GM23248 (cell line): ENCODE data around the gene HIC1. TPM values are rescaled to one million over a fixed set of nuclear protein-coding genes. Genes with fewer than 3 reads are reported as not detected.

Experiments used
- DNase-seq: peaks from one replicate; pipeline ENCODE4 v3.0.0-alpha.2; 2015
- H2AFZ ChIP-seq: fragments of 200-600 bp; sonication (generic); 2 replicates; pipeline ENCODE4 v1.6.1; 2016; ENCODE audit warnings: antibody characterized with exemption
- H3F3A ChIP-seq: fragments of 200-600 bp; sonication (generic); 2 replicates; pipeline ENCODE4 v1.6.1; 2016; ENCODE audit warnings: mild to moderate bottlenecking, antibody characterized with exemption, mixed run types; ENCODE audit not compliant: insufficient read depth
- H3K27ac ChIP-seq: fragments of 200-600 bp; sonication (generic); 2 replicates; pipeline ENCODE4 v1.5.1; 2016; ENCODE audit warnings: mild to moderate bottlenecking
- H3K27me3 ChIP-seq: fragments of 200-600 bp; sonication (generic); replicated peaks from 2 replicates; pipeline ENCODE4 v1.6.1; 2016; ENCODE audit warnings: mild to moderate bottlenecking; ENCODE audit not compliant: insufficient read depth
- H3K36me3 ChIP-seq: fragments of 200-600 bp; sonication (generic); 2 replicates; pipeline ENCODE4 v1.6.1; 2016; ENCODE audit warnings: low read depth, mild to moderate bottlenecking
- H3K4me1 ChIP-seq: fragments of 200-600 bp; sonication (generic); 2 replicates; pipeline ENCODE4 v1.6.1; 2016; ENCODE audit warnings: mild to moderate bottlenecking; ENCODE audit not compliant: insufficient read depth
- H3K4me2 ChIP-seq: fragments of 200-600 bp; sonication (generic); one replicate; pipeline ENCODE4 v1.6.1; 2016; ENCODE audit warnings: mild to moderate bottlenecking; ENCODE audit not compliant: unreplicated experiment
- H3K4me3 ChIP-seq: fragments of 200-600 bp; sonication (generic); 2 replicates; pipeline ENCODE4 v1.5.1; 2016; ENCODE audit warnings: mild to moderate bottlenecking
- H3K79me2 ChIP-seq: fragments of 200-600 bp; sonication (generic); 2 replicates; pipeline ENCODE4 v1.6.1; 2016; ENCODE audit warnings: mild to moderate bottlenecking; ENCODE audit not compliant: insufficient read depth
- H3K9ac ChIP-seq: fragments of 200-600 bp; sonication (generic); 2 replicates; pipeline ENCODE4 v1.6.1; 2016; ENCODE audit warnings: mild to moderate bottlenecking
- H3K9me2 ChIP-seq: fragments of 200-600 bp; sonication (generic); 2 replicates; pipeline ENCODE4 v1.6.1; 2016; ENCODE audit warnings: mixed run types, mild to moderate bottlenecking, moderate library complexity; ENCODE audit not compliant: insufficient read depth
- H3K9me3 ChIP-seq: fragments of 200-600 bp; sonication (generic); one replicate; pipeline ENCODE4 v1.6.1; 2017; ENCODE audit warnings: low read depth
- H4K20me1 ChIP-seq: fragments of 200-600 bp; sonication (generic); 2 replicates; pipeline ENCODE4 v1.6.0; 2016; ENCODE audit not compliant: insufficient read depth
- EZH2 ChIP-seq: fragments of 200-600 bp; sonication (generic); IDR thresholded peaks from 2 replicates; pipeline ENCODE4 v1.6.1; 2018; ENCODE audit warnings: antibody characterized with exemption, mild to moderate bottlenecking; ENCODE audit not compliant: insufficient read depth, poor library complexity, severe bottlenecking
- EZH2phosphoT487 ChIP-seq: fragments of 200-600 bp; sonication (generic); IDR thresholded peaks from 2 replicates; pipeline ENCODE4 v1.6.1; 2018; ENCODE audit warnings: antibody characterized with exemption, moderate library complexity, mild to moderate bottlenecking, low read depth; ENCODE audit not compliant: insufficient read depth
- WGBS, 2 experiments: methylation state at CpG; one replicate each; pipeline ENCODE4 v1.1.6; 2015 to 2017; ENCODE audit warnings: low lambda C conversion rate in 2 of 2, low coverage in 1 of 2; ENCODE audit errors: missing lambda C conversion rate in 2 of 2; 5-methylcytosine and 5-hydroxymethylcytosine counted together
- in situ Hi-C: fragments of 300-500 bp; cut with MboI; formaldehyde crosslinking; loops from 2 replicates; pipeline ENCODE4 v1.15.0; 2020
- polyA plus RNA-seq: library from polyadenylated mRNA; unstranded; fragments of >200 nt; fragmentation: Nextera tagmentation; extraction: Ambion mirVana; gene quantifications from 2 replicates; pipeline ENCODE4 v1.2.1, GENCODE V29; 2016
- total RNA-seq: library from RNA; depleted of rRNA; stranded (reverse); fragments of >200 nt; shearing (Covaris generic); gene quantifications from 2 replicates; pipeline ENCODE4 v1.2.3, GENCODE V29; 2014

HIC1 gene
- total and polyA plus RNA-seq, 2 experiments from 2014 or later: 1.6 to 35.0 TPM

DNA sequence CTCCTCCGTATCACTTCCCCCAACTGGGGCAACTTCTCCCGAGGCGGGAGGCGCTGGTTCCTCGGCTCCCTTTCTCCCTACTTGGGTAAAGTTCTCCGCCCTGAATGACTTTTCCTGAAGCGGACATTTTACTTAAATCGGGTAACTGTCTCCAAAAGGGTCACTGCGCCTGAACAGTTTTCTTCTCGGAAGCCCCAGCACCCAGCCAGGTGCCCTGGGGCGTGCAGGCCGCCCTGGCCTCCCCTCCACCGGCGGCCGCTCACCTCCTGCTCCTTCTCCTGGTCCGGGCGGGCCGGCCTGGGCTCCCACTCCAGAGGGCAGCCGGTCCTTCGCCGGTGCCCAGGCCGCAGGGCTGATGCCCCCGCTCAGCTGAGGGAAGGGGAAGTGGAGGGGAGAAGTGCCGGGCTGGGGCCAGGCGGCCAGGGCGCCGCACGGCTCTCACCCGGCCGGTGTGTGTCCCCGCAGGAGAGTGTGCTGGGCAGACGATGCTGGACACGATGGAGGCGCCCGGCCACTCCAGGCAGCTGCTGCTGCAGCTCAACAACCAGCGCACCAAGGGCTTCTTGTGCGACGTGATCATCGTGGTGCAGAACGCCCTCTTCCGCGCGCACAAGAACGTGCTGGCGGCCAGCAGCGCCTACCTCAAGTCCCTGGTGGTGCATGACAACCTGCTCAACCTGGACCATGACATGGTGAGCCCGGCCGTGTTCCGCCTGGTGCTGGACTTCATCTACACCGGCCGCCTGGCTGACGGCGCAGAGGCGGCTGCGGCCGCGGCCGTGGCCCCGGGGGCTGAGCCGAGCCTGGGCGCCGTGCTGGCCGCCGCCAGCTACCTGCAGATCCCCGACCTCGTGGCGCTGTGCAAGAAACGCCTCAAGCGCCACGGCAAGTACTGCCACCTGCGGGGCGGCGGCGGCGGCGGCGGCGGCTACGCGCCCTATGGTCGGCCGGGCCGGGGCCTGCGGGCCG is 1.6 kb downstream of the HIC1 start:
- H3K9me2 ChIP-seq: no peaks in the 10 kb centered on the region
- peak overlapping the region; percentile 86 for H3K4me2 ChIP-seq
- H3K9ac ChIP-seq: peak overlapping the region; percentile 91
- no peaks in the 10 kb centered on the region for H4K20me1 ChIP-seq
- no peaks in the 10 kb centered on the region for H3K9me3 ChIP-seq
- peaks cover 46% of the 10 kb centered on the region for H3K79me2 ChIP-seq
- peaks cover 2% of the 10 kb centered on the region; the same call in 1 of the 2 replicates for H3F3A ChIP-seq
- TF ChIP-seq EZH2 (no peak), EZH2phosphoT487 (no peak)
- H2AFZ ChIP-seq: no peak overlapping the region
- no peaks in the 10 kb centered on the region for H3K27me3 ChIP-seq
- H3K27ac ChIP-seq: peak overlapping the region; percentile 81
- DNase-seq: peak; percentile 71
- H3K4me1 ChIP-seq: no peaks in the 10 kb centered on the region
- 42 to 50% methylated on average over 75 to 84 of the region's 85 CpGs for WGBS, 2 experiments
- H3K36me3 ChIP-seq: no peaks in the 10 kb centered on the region; the same call in 1 of the 2 replicates
- H3K4me3 ChIP-seq: peak overlapping the region; percentile 79
- in situ Hi-C loops: no loop called here

DNA sequence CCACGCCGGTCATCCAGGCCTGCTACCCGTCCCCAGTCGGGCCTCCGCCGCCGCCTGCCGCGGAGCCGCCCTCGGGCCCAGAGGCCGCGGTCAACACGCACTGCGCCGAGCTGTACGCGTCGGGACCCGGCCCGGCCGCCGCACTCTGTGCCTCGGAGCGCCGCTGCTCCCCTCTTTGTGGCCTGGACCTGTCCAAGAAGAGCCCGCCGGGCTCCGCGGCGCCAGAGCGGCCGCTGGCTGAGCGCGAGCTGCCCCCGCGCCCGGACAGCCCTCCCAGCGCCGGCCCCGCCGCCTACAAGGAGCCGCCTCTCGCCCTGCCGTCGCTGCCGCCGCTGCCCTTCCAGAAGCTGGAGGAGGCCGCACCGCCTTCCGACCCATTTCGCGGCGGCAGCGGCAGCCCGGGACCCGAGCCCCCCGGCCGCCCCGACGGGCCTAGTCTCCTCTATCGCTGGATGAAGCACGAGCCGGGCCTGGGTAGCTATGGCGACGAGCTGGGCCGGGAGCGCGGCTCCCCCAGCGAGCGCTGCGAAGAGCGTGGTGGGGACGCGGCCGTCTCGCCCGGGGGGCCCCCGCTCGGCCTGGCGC is 2.4 kb downstream of the HIC1 start:
- no peak overlapping the region; the same call in 1 of the 2 replicates for H3K27ac ChIP-seq
- in situ Hi-C loops: no loop called here

DNA sequence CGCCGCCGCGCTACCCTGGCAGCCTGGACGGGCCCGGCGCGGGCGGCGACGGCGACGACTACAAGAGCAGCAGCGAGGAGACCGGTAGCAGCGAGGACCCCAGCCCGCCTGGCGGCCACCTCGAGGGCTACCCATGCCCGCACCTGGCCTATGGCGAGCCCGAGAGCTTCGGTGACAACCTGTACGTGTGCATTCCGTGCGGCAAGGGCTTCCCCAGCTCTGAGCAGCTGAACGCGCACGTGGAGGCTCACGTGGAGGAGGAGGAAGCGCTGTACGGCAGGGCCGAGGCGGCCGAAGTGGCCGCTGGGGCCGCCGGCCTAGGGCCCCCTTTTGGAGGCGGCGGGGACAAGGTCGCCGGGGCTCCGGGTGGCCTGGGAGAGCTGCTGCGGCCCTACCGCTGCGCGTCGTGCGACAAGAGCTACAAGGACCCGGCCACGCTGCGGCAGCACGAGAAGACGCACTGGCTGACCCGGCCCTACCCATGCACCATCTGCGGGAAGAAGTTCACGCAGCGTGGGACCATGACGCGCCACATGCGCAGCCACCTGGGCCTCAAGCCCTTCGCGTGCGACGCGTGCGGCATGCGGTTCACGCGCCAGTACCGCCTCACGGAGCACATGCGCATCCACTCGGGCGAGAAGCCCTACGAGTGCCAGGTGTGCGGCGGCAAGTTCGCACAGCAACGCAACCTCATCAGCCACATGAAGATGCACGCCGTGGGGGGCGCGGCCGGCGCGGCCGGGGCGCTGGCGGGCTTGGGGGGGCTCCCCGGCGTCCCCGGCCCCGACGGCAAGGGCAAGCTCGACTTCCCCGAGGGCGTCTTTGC is 3.1 kb downstream of the HIC1 start:
- in situ Hi-C loops: no loop called here
- Histone ChIP-seq H3K9me2 (no peaks in the 10 kb centered on the region), H3K9ac (no peak overlapping the region), H3K27me3 (no peaks in the 10 kb centered on the region), H4K20me1 (no peaks in the 10 kb centered on the region), H3K27ac (no peak overlapping the region), H3K36me3 (no peaks in the 10 kb centered on the region; the same call in 1 of the 2 replicates), H3K9me3 (no peaks in the 10 kb centered on the region), H3K4me1 (peaks cover 14% of the 10 kb centered on the region), H3K79me2 (peaks cover 46% of the 10 kb centered on the region), H2AFZ (no peak overlapping the region), H3K4me3 (no peak overlapping the region), H3K4me2 (no peak overlapping the region), H3F3A (peaks cover 14% of the 10 kb centered on the region; the same call in 1 of the 2 replicates)
- 96 to 98% methylated on average over 48 to 98 of the region's 98 CpGs for WGBS, 2 experiments
- TF ChIP-seq EZH2 (no peak), EZH2phosphoT487 (no peak)
- DNase-seq: no peak

More for the DNA sequence above, 2.4 kb downstream of the HIC1 start:
- Histone ChIP-seq H3K79me2 (peaks cover 46% of the 10 kb centered on the region), H4K20me1 (no peaks in the 10 kb centered on the region), H3K4me2 (no peak overlapping the region), H3K9me3 (no peaks in the 10 kb centered on the region), H3K9me2 (no peaks in the 10 kb centered on the region), H3K36me3 (no peaks in the 10 kb centered on the region; the same call in 1 of the 2 replicates), H3F3A (peaks cover 10% of the 10 kb centered on the region; the same call in 1 of the 2 replicates), H3K27me3 (no peaks in the 10 kb centered on the region), H3K9ac (no peak overlapping the region), H3K4me1 (peaks cover 7% of the 10 kb centered on the region), H3K4me3 (no peak overlapping the region), H2AFZ (no peak overlapping the region)
- no peak for TF ChIP-seq EZH2phosphoT487
- TF ChIP-seq EZH2: no peak
- WGBS, 2 experiments: 86 to 95% methylated on average over 38 to 79 of the region's 81 CpGs
- DNase-seq: no peak
